ENCODE data around the gene ALKBH8.

DNA sequence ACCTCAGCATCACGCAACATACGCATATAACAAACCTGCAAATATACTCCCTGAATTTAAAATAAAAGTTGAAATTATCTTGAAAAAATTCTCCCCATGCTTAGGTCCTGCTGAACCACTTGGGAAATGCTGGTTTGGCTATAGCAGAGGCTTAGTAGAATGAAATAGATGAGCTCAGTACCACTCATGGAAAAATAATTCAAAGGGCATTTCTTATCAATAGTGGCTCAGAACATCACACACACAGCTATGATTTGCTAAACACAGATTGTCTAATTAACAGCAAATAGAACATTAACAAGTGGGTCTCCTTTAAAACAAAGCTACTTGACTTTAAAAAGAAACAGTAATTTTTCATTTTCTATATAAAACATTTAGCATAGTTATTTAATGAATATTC lies 46.9 kb upstream of the ALKBH8 start:
- TF ChIP-seq YY1 (IDR thresholded peaks at IDR 0.05; ENCODE audit: insufficient read depth, insufficient read length) (no peak), SUZ12 (IDR thresholded peaks at IDR 0.05; ENCODE audit: extremely low read depth, insufficient read depth, insufficient read length) (no peak)
